K562 (cell line): ENCODE results near the gene PRKCB. TPM values are rescaled to one million over a fixed set of nuclear protein-coding genes. Genes with fewer than 3 reads are reported as not detected.
A peak's percentile ranks its signal among the peaks of the same experiment; 100 is the strongest.

Source experiments
- ATAC-seq: fragments of 200-7000 bp; cut with Tn5 transposase; 3 replicates; pipeline ENCODE4 v1.9.1; 2020; ENCODE audit warnings: moderate library complexity
- BruUV-seq: library from RNA; stranded (reverse); fragments of 400-500 nt; replicated peaks from 2 replicates; lab custom pipeline; 2021; lab: Mats Ljungman, UMichigan
- CTCF ChIA-PET: fragments of 300-600 bp; formaldehyde crosslinking; extraction: SDS; loops from one replicate; lab custom pipeline; 2021; ENCODE audit warnings: low intra/inter-chr PET ratio; lab: Yijun Ruan, JAX
- POLR2A ChIA-PET: fragments of 300-600, 350-650 bp; sonication (Branson Sonifier 250); formaldehyde crosslinking; extraction: SDS; loops from one replicate; lab custom pipeline; 2021; ENCODE audit warnings: antibody characterized with exemption, inconsistent platforms; lab: Yijun Ruan, JAX
- DNase-seq, 4 experiments: peaks; one replicate each; pipeline versions ENCODE4 v3.0.0 to v3.0.0-alpha.2; 2011 to 2018; ENCODE audit warnings: low spot score in 3 of 4, mixed read lengths in 3 of 4; ENCODE audit errors: extremely low read depth in 1 of 4
- FAIRE-seq: peaks from 2 replicates; lab custom pipeline; 2011; peaks lifted over from hg19 to GRCh38; lab: Jason Lieb, UNC
- H2AFZ ChIP-seq: 2 replicates; pipeline ENCODE4 v1.6.0; 2011; ENCODE audit warnings: low read depth, low read length, control low read depth, inconsistent platforms
- H3K27ac ChIP-seq: fragments of 200-600 bp; 3 replicates; pipeline ENCODE4 v1.8.0; 2011; ENCODE audit warnings: low read depth, mild to moderate bottlenecking, control low read depth, inconsistent platforms, low read length, moderate library complexity, mixed read lengths; ENCODE audit errors: extremely low read depth
- H3K27me3 ChIP-seq, 2 experiments: fragments of 300-600 bp in 1 of 2; 2 replicates in 1 of 2; 3 replicates in 1 of 2; pipeline versions ENCODE4 v1.6.0 to v1.8.0; 2011; ENCODE audit warnings: inconsistent platforms in 2 of 2, low read length in 2 of 2, mild to moderate bottlenecking in 1 of 2, mixed read lengths in 1 of 2, moderate library complexity in 1 of 2; ENCODE audit not compliant: control insufficient read depth in 2 of 2, insufficient read depth in 2 of 2
- H3K36me3 ChIP-seq: fragments of 300-600 bp; 3 replicates; pipeline ENCODE4 v1.8.0; 2011; ENCODE audit warnings: mild to moderate bottlenecking, low read length, inconsistent platforms; ENCODE audit not compliant: control insufficient read depth, insufficient read depth
- H3K4me1 ChIP-seq, 2 experiments: fragments of 200-600 bp in 1 of 2; replicated peaks in 1 of 2; 2 replicates in 1 of 2; 3 replicates in 1 of 2; pipeline versions ENCODE4 v1.5.1 to v1.8.0; 2011; ENCODE audit warnings: inconsistent platforms in 2 of 2, low read length in 2 of 2, mild to moderate bottlenecking in 1 of 2, mixed read lengths in 1 of 2, moderate library complexity in 1 of 2; ENCODE audit not compliant: control insufficient read depth in 2 of 2, insufficient read depth in 2 of 2
- H3K4me2 ChIP-seq: 2 replicates; pipeline ENCODE4 v1.6.1; 2011; ENCODE audit warnings: low read length, control low read depth, inconsistent platforms, mixed read lengths; ENCODE audit not compliant: insufficient read depth
- H3K4me3 ChIP-seq: fragments of 200-600 bp; sonication (generic), shearing (Covaris generic); 2 replicates; pipeline ENCODE4 v1.5.1; 2016; ENCODE audit warnings: control low read depth, inconsistent platforms
- H3K79me2 ChIP-seq: fragments of 200-600 bp; 3 replicates; pipeline ENCODE4 v1.8.0; 2011; ENCODE audit warnings: low read length, inconsistent platforms; ENCODE audit not compliant: control insufficient read depth, insufficient read depth
- H3K9ac ChIP-seq, 2 experiments: 2 replicates each; pipeline versions ENCODE4 v1.6.0 to v1.6.1; 2011; ENCODE audit warnings: low read depth in 2 of 2, low read length in 2 of 2, control low read depth in 1 of 2, inconsistent platforms in 1 of 2, mild to moderate bottlenecking in 1 of 2, mixed read lengths in 1 of 2; ENCODE audit not compliant: insufficient read depth in 1 of 2
- H3K9me1 ChIP-seq: one replicate; pipeline ENCODE4 v1.6.0; 2011; ENCODE audit warnings: inconsistent platforms, mild to moderate bottlenecking, low read length, moderate library complexity; ENCODE audit not compliant: control insufficient read depth, insufficient read depth
- H3K9me3 ChIP-seq: replicated peaks from 2 replicates; pipeline ENCODE4 v1.5.1; 2011; ENCODE audit warnings: low read depth, low read length, inconsistent platforms; ENCODE audit not compliant: control insufficient read depth, insufficient read depth
- H4K20me1 ChIP-seq: replicated peaks from 2 replicates; pipeline ENCODE4 v1.6.1; 2011; ENCODE audit warnings: low read length, inconsistent platforms, mixed read lengths; ENCODE audit not compliant: control insufficient read depth, insufficient read depth
- E2F6 ChIP-seq, 2 experiments: IDR thresholded peaks; 2 replicates each; pipeline ENCODE4 v1.6.1; 2011; ENCODE audit warnings: borderline replicate concordance in 1 of 2, control low read depth in 1 of 2, low read depth in 1 of 2, low read length in 1 of 2, mild to moderate bottlenecking in 1 of 2, mixed read lengths in 1 of 2, moderate library complexity in 1 of 2; ENCODE audit not compliant: insufficient read depth in 1 of 2, insufficient read length in 1 of 2, poor library complexity in 1 of 2, severe bottlenecking in 1 of 2; ENCODE audit errors: extremely low read depth in 1 of 2
- KHSRP ChIP-seq: fragments of 450-650 bp; IDR thresholded peaks from 2 replicates; pipeline ENCODE4 v1.6.1; 2017
- RB1 ChIP-seq: fragments of 450-650 bp; IDR thresholded peaks from 2 replicates; pipeline ENCODE4 v1.6.1; 2017; ENCODE audit warnings: low read depth, mild to moderate bottlenecking
- SAP30 ChIP-seq: fragments of 200-600 bp; sonication (generic); IDR thresholded peaks from 2 replicates; pipeline ENCODE4 v1.6.1; 2012; ENCODE audit warnings: borderline replicate concordance, low read depth, mild to moderate bottlenecking, moderate library complexity, low read length, control low read depth, inconsistent platforms; ENCODE audit not compliant: insufficient read depth, poor library complexity, severe bottlenecking
- SMAD4 ChIP-seq: fragments of 250-450 bp; sonication (Bioruptor Pico); conservative IDR thresholded peaks from 2 replicates; pipeline ENCODE4 v1.8.0; 2021; ENCODE audit warnings: inconsistent platforms, mild to moderate bottlenecking, moderate library complexity
- SMARCC2 ChIP-seq: fragments of 450-650 bp; IDR thresholded peaks from 2 replicates; pipeline ENCODE4 v1.6.1; 2017; ENCODE audit warnings: antibody characterized with exemption, moderate library complexity, mild to moderate bottlenecking, low read depth
- STAG1 ChIP-seq: sonication (generic); formaldehyde crosslinking; IDR thresholded peaks from 2 replicates; pipeline ENCODE4 v1.5.0; 2020; ENCODE audit warnings: missing genetic modification reagents, borderline replicate concordance
- TAL1 ChIP-seq: fragments of 450-650 bp; IDR thresholded peaks from 2 replicates; pipeline ENCODE4 v1.6.1; 2016; ENCODE audit warnings: mild to moderate bottlenecking
- ZNF511 ChIP-seq: sonication (generic); formaldehyde crosslinking; IDR thresholded peaks from 2 replicates; pipeline ENCODE4 v1.8.0; 2022; ENCODE audit warnings: mild to moderate bottlenecking, missing genetic modification reagents
- WGBS: fragments of 100-300 bp; shearing (Covaris generic); methylation state at CpG from one replicate; pipeline ENCODE4 v1.1.6; 2016; ENCODE audit warnings: low coverage, mixed read lengths; ENCODE audit not compliant: insufficient coverage; ENCODE audit errors: missing lambda C conversion rate; 5-methylcytosine and 5-hydroxymethylcytosine counted together
- in situ Hi-C: fragments of 300-500 bp; cut with MboI; formaldehyde crosslinking; loops from 4 replicates; pipeline ENCODE4 v1.15.0; 2018; ENCODE audit warnings: inconsistent platforms, mixed read lengths
- intact Hi-C: fragments of 100-400 bp; cut with micrococcal nuclease; formaldehyde crosslinking; loops from 2 replicates; pipeline ENCODE4 v1.14.2; 2022
- polyA plus RNA-seq, 8 experiments: library from polyadenylated mRNA; depleted of rRNA in 4 of 8; stranded (reverse) in 5 of 8; unstranded in 3 of 8; fragments of >200 nt; fragmentation: Nextera tagmentation in 2 of 8; fragmentation: Illumina TruSeq in 1 of 8; extraction: Ambion mirVana in 2 of 8; extraction: Trizol in 1 of 8; gene quantifications; 2 replicates each; pipeline versions ENCODE4 v1.2.1 to v1.2.3, GENCODE V29; 2011 to 2014; ENCODE audit warnings: inconsistent platforms in 1 of 8, missing spikeins in 1 of 8
- total RNA-seq, 7 experiments: library from RNA; depleted of rRNA in 6 of 7; stranded (reverse); fragments of >200 nt in 6 of 7; fragmentation: Illumina TruSeq in 2 of 7; extraction: Trizol in 2 of 7; gene quantifications; 2 replicates each; pipeline versions ENCODE4 v1.2.1 to v1.2.3, GENCODE V29; 2011 to 2021; ENCODE audit warnings: low replicate concordance in 1 of 7
- TF ChIP-seq, protein P1 (sequence below), 3 experiments: fragments of 200-800 bp in 1 of 3; fragments of 250-450 bp in 1 of 3; fragments of 450-650 bp in 1 of 3; sonication (Bioruptor Pico) in 1 of 3; sonication (Bioruptor generic) in 1 of 3; formaldehyde crosslinking in 1 of 3; IDR thresholded peaks; 2 replicates each; pipeline versions ENCODE4 v1.6.1 to v1.8.0; 2016 to 2022; ENCODE audit warnings: mild to moderate bottlenecking in 2 of 3, missing genetic modification characterization in 2 of 3, missing compliant biosample characterization in 1 of 3, moderate library complexity in 1 of 3
- TF ChIP-seq, protein P2 (sequence below): fragments of 450-650 bp; formaldehyde crosslinking; IDR thresholded peaks from 2 replicates; pipeline ENCODE4 v1.4.0; 2020; ENCODE audit warnings: mild to moderate bottlenecking, moderate library complexity

Gene PRKCB
- total and polyA plus RNA-seq, 9 of the 15 experiments (the other 6 are each of a cell fraction or from before 2014, with no cell fraction given), result 49.9 to 276 (median 148) TPM

GRCh38 chr16:24255456-24256371 lies 419.9 kb downstream of the PRKCB start, which contains the start of gene CACNG3:
Gene CACNG3 (plus strand): TSS chr16:24256335. CDS start chr16:24256755, 420 bp downstream.
- intact Hi-C loops (loop anchor here (10.0 kb wide), 1 partner anchor 521 kb away; no protein-coding TSS in a partner anchor), in situ Hi-C loops (loop anchor here (10.0 kb wide), 1 partner anchor 521 kb away; no protein-coding TSS in a partner anchor)
- no peak within 1 kb of the TSS for H3K27ac ChIP-seq
- H3K4me2 ChIP-seq, result no peak within 1 kb of the TSS
- peaks cover 0 to 8% of the 10 kb centered on the region in 2 experiments; a peak in 1 of 5 replicates for H3K4me1 ChIP-seq
- H3K79me2 ChIP-seq, result no peaks in the 10 kb centered on the region
- ChIA-PET POLR2A (interaction anchor here (0.6 kb wide), 4 partner anchors 40 to 418 kb away, joined by 3 read pairs; no protein-coding TSS in a partner anchor), CTCF (interaction anchor here (0.5 to 1.1 kb wide), 2 partner anchors 9 to 210 kb away, joined by 3 to 5 read pairs; no protein-coding TSS in a partner anchor)
- DNase-seq (peak; percentile 83 to 89 (median 86)), FAIRE-seq (peak; percentile 85), ATAC-seq (peak; percentile 98)
- no peaks in the 10 kb centered on the region for H3K9me1 ChIP-seq
- no peak within 1 kb of the TSS for H2AFZ ChIP-seq
- H3K27me3 ChIP-seq, result peaks cover 5 to 16% of the 10 kb centered on the region in 2 experiments; a peak in 2 of 5 replicates
- 0 out of 2 replicates have a peak, but pooled peaks cover 4% of the 10 kb centered on the region for H4K20me1 ChIP-seq
- no peaks in the 10 kb centered on the region for H3K9me3 ChIP-seq
- H3K4me3 ChIP-seq, result no peak within 1 kb of the TSS
- H3K9ac ChIP-seq, result no peak within 1 kb of the TSS
- BruUV-seq, result no TSS peak
- WGBS, result 33% methylated on average over 26 of the region's 54 CpGs
- H3K36me3 ChIP-seq, result no peaks in the 10 kb centered on the region
- TF ChIP-seq RB1, result peak; percentile 61; the same call in 1 of the 2 replicates
- peak; percentile 54; the same call in 1 of the 2 replicates for TF ChIP-seq STAG1
- TF ChIP-seq TAL1, result no peak
- TF ChIP-seq, protein P1, sequence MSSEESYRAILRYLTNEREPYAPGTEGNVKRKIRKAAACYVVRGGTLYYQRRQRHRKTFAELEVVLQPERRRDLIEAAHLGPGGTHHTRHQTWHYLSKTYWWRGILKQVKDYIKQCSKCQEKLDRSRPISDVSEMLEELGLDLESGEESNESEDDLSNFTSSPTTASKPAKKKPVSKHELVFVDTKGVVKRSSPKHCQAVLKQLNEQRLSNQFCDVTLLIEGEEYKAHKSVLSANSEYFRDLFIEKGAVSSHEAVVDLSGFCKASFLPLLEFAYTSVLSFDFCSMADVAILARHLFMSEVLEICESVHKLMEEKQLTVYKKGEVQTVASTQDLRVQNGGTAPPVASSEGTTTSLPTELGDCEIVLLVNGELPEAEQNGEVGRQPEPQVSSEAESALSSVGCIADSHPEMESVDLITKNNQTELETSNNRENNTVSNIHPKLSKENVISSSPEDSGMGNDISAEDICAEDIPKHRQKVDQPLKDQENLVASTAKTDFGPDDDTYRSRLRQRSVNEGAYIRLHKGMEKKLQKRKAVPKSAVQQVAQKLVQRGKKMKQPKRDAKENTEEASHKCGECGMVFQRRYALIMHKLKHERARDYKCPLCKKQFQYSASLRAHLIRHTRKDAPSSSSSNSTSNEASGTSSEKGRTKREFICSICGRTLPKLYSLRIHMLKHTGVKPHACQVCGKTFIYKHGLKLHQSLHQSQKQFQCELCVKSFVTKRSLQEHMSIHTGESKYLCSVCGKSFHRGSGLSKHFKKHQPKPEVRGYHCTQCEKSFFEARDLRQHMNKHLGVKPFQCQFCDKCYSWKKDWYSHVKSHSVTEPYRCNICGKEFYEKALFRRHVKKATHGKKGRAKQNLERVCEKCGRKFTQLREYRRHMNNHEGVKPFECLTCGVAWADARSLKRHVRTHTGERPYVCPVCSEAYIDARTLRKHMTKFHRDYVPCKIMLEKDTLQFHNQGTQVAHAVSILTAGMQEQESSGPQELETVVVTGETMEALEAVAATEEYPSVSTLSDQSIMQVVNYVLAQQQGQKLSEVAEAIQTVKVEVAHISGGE (CRISPR knock-in tag; IDR thresholded peaks at IDR 0.05), result 0 out of 6 replicates have a peak, but pooled peaks of 1 of the 3 experiments have one; percentile 43
- TF ChIP-seq SAP30, result peak; percentile 76
- TF ChIP-seq E2F6 (IDR thresholded peaks at IDR 0.05; ENCODE audit: borderline replicate concordance in 1 of 2, extremely low read depth in 1 of 2, insufficient read depth in 1 of 2, insufficient read length in 1 of 2, low read depth in 1 of 2, low read length in 1 of 2, poor library complexity in 1 of 2, severe bottlenecking in 1 of 2), result peak in 1 of 2 experiments; percentile 50
- no peak for TF ChIP-seq SMARCC2
- TF ChIP-seq, protein P2, sequence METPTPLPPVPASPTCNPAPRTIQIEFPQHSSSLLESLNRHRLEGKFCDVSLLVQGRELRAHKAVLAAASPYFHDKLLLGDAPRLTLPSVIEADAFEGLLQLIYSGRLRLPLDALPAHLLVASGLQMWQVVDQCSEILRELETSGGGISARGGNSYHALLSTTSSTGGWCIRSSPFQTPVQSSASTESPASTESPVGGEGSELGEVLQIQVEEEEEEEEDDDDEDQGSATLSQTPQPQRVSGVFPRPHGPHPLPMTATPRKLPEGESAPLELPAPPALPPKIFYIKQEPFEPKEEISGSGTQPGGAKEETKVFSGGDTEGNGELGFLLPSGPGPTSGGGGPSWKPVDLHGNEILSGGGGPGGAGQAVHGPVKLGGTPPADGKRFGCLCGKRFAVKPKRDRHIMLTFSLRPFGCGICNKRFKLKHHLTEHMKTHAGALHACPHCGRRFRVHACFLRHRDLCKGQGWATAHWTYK (CRISPR knock-in tag), result peak; percentile 39; the same call in 1 of the 2 replicates
- TF ChIP-seq ZNF511, result peak; percentile 98
- no peak for TF ChIP-seq KHSRP
- peak; percentile 76 for TF ChIP-seq SMAD4 (CRISPR knock-in tag)
